Right lobe of liver (tissue), 6 donors: ENCODE data around the gene LONRF2. TPM values are rescaled to one million over a fixed set of nuclear protein-coding genes. Genes with fewer than 3 reads are reported as not detected.

Source experiments
- ATAC-seq, 4 donors: fragments of 200-7000 bp; cut with Tn5 transposase; one replicate each; pipeline ENCODE4 v1.9.1; 2020; ENCODE audit warnings: mild to moderate bottlenecking in 4 of 4, moderate library complexity in 4 of 4
- DNase-seq, 3 donors: peaks; one replicate each; pipeline ENCODE4 v3.0.0-alpha.2; 2020
- H3K27ac ChIP-seq, 3 donors: fragments of 200-600 bp; one replicate each; pipeline ENCODE4 v1.8.0; 2022
- H3K27me3 ChIP-seq, 2 donors: fragments of 200-600 bp; one replicate each; pipeline ENCODE4 v1.8.0; 2022
- H3K36me3 ChIP-seq, 4 donors: fragments of 200-600 bp; sonication (generic) in 1 of 4; one replicate each; pipeline versions ENCODE4 v1.5.1 to v1.8.0; 2017 to 2022; ENCODE audit warnings: control low read depth in 1 of 4
- H3K4me1 ChIP-seq, 4 donors: fragments of 200-600 bp; sonication (generic) in 1 of 4; one replicate each; pipeline versions ENCODE4 v1.5.1 to v1.8.0; 2017 to 2022; ENCODE audit warnings: control low read depth in 1 of 4
- H3K4me3 ChIP-seq, 3 donors: fragments of 200-600 bp; one replicate each; pipeline ENCODE4 v1.8.0; 2022
- H3K9me3 ChIP-seq, 4 donors: fragments of 200-600 bp; sonication (generic) in 1 of 4; one replicate each; pipeline versions ENCODE4 v1.5.1 to v1.8.0; 2017 to 2022; ENCODE audit warnings: control low read depth in 1 of 4
- POLR2A ChIP-seq: fragments of 450-650 bp; IDR thresholded peaks from one replicate; pipeline ENCODE4 v1.6.1; 2017; ENCODE audit warnings: antibody characterized with exemption, mild to moderate bottlenecking
- WGBS: methylation state at CpG from one replicate; pipeline ENCODE4 v1.1.6; 2018; ENCODE audit warnings: low coverage, low lambda C conversion rate; ENCODE audit not compliant: insufficient coverage; ENCODE audit errors: missing lambda C conversion rate; 5-methylcytosine and 5-hydroxymethylcytosine counted together
- intact Hi-C, 2 donors: fragments of 100-400 bp; cut with DNase I; formaldehyde crosslinking; loops; one replicate each; pipeline versions ENCODE4 v1.11.2 to v1.14.1; 2022
- total RNA-seq, 6 experiments: library from RNA; depleted of rRNA in 2 of 6; stranded (reverse); fragments of >200 nt in 2 of 6; fragmentation: NEBNext Ultra II Directional in 3 of 6; extraction: Animal tissue kit (Norgen Biotek cat#: 25700) in 3 of 6; gene quantifications; one replicate each; pipeline versions ENCODE4 v1.1.0 to v1.2.4, GENCODE V29; 2016 to 2023
- TF ChIP-seq, protein P1 (sequence below), 4 donors: fragments of 200-600 bp in 3 of 4; fragments of 450-650 bp in 1 of 4; IDR thresholded peaks; one replicate each; pipeline versions ENCODE4 v1.5.1 to v1.8.0; 2016 to 2022; ENCODE audit warnings: antibody characterized with exemption in 4 of 4, mild to moderate bottlenecking in 2 of 4
- donor health status: DM: no; HTN: yes; CAD: no.
- donor health status: DM: no; HTN: no; CAD: no.
- donor health status: DM: no; HTN: no; CAD: no.
- donor health status: DM: no; HTN: yes; CAD: no.
- donor health status: DM: no; HTN: yes; CAD: no.

The LONRF2 gene
- total RNA-seq, 6 experiments from 2014 or later: 0.51 to 2.5 (median 1.7) TPM

DNA sequence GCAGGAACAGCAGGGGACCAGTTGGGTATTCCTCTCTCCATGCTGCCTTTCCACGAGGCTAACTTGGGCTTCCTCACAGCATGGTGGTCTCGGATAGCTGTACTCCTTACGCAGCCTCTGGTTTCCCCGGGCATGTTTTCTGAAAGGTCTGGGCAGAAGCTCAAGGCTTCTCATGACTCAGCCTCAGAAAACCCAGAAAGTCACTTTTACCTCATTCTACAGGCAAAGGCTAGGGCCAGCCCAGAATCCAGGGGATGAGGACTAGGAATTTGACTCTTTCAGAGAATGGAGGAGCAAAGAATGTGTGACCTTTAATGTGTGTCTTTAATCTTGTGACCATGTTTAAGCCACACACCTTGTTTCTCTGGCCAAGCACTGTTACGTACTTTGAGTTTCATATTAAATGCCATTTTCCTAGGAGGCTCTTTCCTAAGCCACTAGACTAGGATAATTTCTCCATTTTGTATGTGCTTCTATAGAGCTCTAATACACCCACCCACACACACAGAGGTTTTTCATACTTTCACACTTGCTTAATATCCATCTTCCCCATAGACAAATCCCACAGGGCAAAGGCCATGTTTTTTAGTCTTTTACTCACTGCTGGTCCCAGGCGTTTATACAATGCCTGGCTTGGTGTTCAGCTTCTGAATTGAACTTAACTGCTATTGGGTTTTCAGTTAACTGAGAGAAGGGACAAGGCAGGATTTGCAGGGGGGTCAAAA is 77.3 kb downstream of the LONRF2 start:
- Histone ChIP-seq H3K9me3 (no peaks in the 10 kb centered on the region), H3K4me1 (peaks cover 0 to 4% (median 0%) of the 10 kb centered on the region in 4 donors), H3K27ac (no peak overlapping the region), H3K4me3 (no peak overlapping the region), H3K36me3 (no peaks in the 10 kb centered on the region), H3K27me3 (no peaks in the 10 kb centered on the region)
- intact Hi-C loops: loop anchor here (10.0 kb wide), 1 partner anchor 430 kb away; no protein-coding TSS in a partner anchor
- 77% methylated on average over 6 of the region's 6 CpGs for WGBS
- DNase-seq (no peak), ATAC-seq (peak in 1 of 4 donors; percentile 38)
- TF ChIP-seq, protein P1, sequence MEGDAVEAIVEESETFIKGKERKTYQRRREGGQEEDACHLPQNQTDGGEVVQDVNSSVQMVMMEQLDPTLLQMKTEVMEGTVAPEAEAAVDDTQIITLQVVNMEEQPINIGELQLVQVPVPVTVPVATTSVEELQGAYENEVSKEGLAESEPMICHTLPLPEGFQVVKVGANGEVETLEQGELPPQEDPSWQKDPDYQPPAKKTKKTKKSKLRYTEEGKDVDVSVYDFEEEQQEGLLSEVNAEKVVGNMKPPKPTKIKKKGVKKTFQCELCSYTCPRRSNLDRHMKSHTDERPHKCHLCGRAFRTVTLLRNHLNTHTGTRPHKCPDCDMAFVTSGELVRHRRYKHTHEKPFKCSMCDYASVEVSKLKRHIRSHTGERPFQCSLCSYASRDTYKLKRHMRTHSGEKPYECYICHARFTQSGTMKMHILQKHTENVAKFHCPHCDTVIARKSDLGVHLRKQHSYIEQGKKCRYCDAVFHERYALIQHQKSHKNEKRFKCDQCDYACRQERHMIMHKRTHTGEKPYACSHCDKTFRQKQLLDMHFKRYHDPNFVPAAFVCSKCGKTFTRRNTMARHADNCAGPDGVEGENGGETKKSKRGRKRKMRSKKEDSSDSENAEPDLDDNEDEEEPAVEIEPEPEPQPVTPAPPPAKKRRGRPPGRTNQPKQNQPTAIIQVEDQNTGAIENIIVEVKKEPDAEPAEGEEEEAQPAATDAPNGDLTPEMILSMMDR (IDR thresholded peaks at IDR 0.05): no peak
- no peak for TF ChIP-seq POLR2A

DNA sequence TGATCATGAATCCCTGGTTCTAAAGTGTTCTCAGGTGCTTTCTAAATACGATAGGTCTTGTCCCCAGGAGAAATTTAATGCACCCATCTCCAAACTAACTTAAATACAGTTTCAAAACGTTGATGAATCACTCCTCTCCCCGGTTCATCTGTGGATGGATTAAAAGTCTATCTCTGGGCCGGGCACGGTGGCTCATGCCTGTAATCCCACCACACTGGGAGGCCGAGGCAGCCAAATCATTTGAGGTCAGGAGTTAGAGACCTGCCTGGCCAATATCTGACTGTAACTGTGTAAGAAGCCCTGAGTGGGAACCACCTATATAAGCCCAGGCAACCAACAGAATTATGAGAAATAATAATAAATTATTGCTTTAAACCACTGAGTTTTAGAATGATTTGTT is 78.7 kb downstream of the LONRF2 start:
- Histone ChIP-seq H3K27ac (no peak overlapping the region), H3K4me1 (peaks cover 0 to 4% (median 0%) of the 10 kb centered on the region in 4 donors), H3K36me3 (no peaks in the 10 kb centered on the region), H3K4me3 (no peak overlapping the region), H3K27me3 (no peaks in the 10 kb centered on the region), H3K9me3 (no peaks in the 10 kb centered on the region)
- DNase-seq: no peak
- intact Hi-C loops: loop anchor here (10.0 kb wide), 1 partner anchor 429 kb away; no protein-coding TSS in a partner anchor
- no peak for ATAC-seq
- WGBS: 64% methylated on average over 6 of the region's 6 CpGs
- TF ChIP-seq POLR2A: no peak
- TF ChIP-seq, protein P1 (IDR thresholded peaks at IDR 0.05): no peak

DNA sequence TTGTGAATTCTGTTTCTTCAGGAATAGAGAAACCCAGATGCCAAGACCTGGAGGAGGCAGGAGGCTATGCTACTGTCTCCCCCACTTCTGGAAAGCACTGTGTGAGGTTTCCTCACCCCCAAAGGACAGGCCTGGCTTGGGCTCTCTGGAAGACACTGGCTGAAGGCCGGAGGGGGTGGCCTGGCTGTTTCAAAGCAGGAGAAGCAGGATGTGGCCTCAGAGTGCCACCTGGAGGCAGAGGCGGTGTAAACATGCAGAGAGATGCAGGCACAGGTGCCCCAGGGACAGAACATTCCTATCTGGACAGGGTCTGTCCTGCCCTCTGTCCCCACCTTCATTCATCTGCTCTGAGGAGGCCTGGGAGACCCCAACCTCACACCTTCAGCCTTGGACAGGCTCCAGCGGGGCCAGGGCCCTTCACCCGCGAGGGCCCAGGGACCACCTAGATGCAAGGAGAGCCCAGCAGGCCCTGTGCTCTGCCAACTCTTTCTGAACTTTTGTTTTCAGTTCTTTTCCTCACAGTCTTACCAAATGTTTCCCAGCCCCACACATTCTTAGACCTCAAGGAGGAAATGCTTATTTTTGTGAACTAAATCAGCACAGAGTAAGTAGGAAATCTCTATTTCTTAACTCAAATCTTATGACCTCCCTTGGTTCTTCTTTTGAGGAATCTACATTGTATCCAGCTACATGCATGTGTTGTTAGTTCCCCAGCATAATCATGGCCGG is 79.2 kb downstream of the LONRF2 start:
- WGBS: 21% methylated on average over 2 of the region's 6 CpGs
- Histone ChIP-seq H3K4me3 (no peak overlapping the region), H3K27me3 (no peaks in the 10 kb centered on the region), H3K9me3 (no peaks in the 10 kb centered on the region), H3K36me3 (no peaks in the 10 kb centered on the region), H3K27ac (no peak overlapping the region), H3K4me1 (peaks cover 0 to 4% (median 0%) of the 10 kb centered on the region in 4 donors)
- peak; percentile 92 to 95 (median 94) for ATAC-seq
- no peak for TF ChIP-seq POLR2A
- TF ChIP-seq, protein P1 (IDR thresholded peaks at IDR 0.05): peak; percentile 74 to 89 (median 86)
- peak; percentile 72 to 80 (median 77) for DNase-seq
- intact Hi-C loops: loop anchor here (10.0 kb wide), 1 partner anchor 428 kb away; no protein-coding TSS in a partner anchor

DNA sequence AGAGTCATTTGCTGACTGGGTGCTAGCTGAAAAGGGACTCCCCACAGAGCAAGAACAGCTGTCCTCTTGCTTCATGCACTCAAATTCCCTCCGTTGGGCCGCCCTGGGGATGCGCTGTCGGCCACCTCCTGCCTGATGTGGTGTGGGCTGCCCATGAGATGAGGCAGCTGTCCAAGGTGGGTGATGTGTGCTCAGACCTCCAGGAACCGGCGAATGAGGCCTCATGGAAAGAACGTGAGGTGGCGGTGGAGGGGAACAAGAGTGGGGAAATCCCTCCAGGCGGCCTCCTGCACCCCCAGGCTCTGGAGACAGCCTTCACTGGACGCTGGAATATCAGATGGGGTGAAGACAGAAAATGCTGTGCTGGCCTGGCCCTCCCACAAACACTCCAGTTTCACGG is 79.8 kb downstream of the LONRF2 start:
- no peak overlapping the region for H3K4me3 ChIP-seq
- H3K27me3 ChIP-seq: no peaks in the 10 kb centered on the region
- TF ChIP-seq, protein P1 (IDR thresholded peaks at IDR 0.05): no peak
- no peak for TF ChIP-seq POLR2A
- no peak overlapping the region for H3K27ac ChIP-seq
- H3K9me3 ChIP-seq: no peaks in the 10 kb centered on the region
- H3K36me3 ChIP-seq: no peaks in the 10 kb centered on the region
- intact Hi-C loops: loop anchor here (10.0 kb wide), 1 partner anchor 428 kb away; no protein-coding TSS in a partner anchor
- no peak for DNase-seq
- peaks cover 0 to 4% (median 0%) of the 10 kb centered on the region in 4 donors for H3K4me1 ChIP-seq
- ATAC-seq: peak in 3 of 4 donors; percentile 3 to 12 (median 7)
- 100% methylated on average over 2 of the region's 11 CpGs for WGBS
